HCT116 (cell line): ENCODE results near the gene PIBF1. TPM values are rescaled to one million over a fixed set of nuclear protein-coding genes. Genes with fewer than 3 reads are reported as not detected.

Experiments
- ATAC-seq: fragments of 200-7000 bp; cut with Tn5 transposase; 2 replicates; pipeline ENCODE4 v1.9.1; 2020; ENCODE audit warnings: mild to moderate bottlenecking, moderate library complexity
- BruUV-seq: library from RNA; stranded (reverse); fragments of 400-500 nt; replicated peaks from 2 replicates; lab custom pipeline; 2021; lab: Mats Ljungman, UMichigan
- CTCF ChIA-PET: fragments of 300-600 bp; sonication (Branson Sonifier 250); formaldehyde crosslinking; loops from one replicate; lab custom pipeline; 2021; ENCODE audit warnings: antibody characterized with exemption; lab: Charles Lee
- POLR2A ChIA-PET: fragments of 300-600, 350-600 bp; sonication (Branson Sonifier 250); formaldehyde crosslinking; loops from one replicate; lab custom pipeline; 2021; ENCODE audit warnings: antibody characterized with exemption; lab: Charles Lee
- RAD21 ChIA-PET, 2 experiments: fragments of 300-600 bp; sonication (Branson Sonifier 250); formaldehyde crosslinking; loops; one replicate each; lab custom pipeline; 2023; ENCODE audit warnings: low total read pairs in 2 of 2; ENCODE audit not compliant: uncharacterized antibody in 2 of 2, unreplicated experiment in 2 of 2, low non-redundant PET in 1 of 2; lab: Charles Lee
- DNase-seq: peaks from one replicate; pipeline ENCODE4 v3.0.0-alpha.2; 2010; ENCODE audit warnings: low read depth, low spot score
- H2AFZ ChIP-seq: fragments of 200-600 bp; shearing (Covaris generic), sonication (generic); 2 replicates; pipeline ENCODE4 v1.6.1; 2017; ENCODE audit warnings: low read depth, mixed run types, mixed read lengths, antibody characterized with exemption, low read length; ENCODE audit not compliant: poor library complexity, severe bottlenecking
- H3K27ac ChIP-seq: 2 replicates; pipeline ENCODE4 v1.5.1; 2012; ENCODE audit warnings: low read depth, low read length
- H3K27me3 ChIP-seq: fragments of 200-600 bp; sonication (generic); 2 replicates; pipeline ENCODE4 v1.6.1; 2016; ENCODE audit warnings: mixed run types, low read length, mixed read lengths; ENCODE audit not compliant: insufficient read depth
- H3K36me3 ChIP-seq, 2 experiments: fragments of 200-500 bp in 1 of 2; fragments of 200-600 bp in 1 of 2; sonication (Bioruptor generic) in 1 of 2; sonication (generic) in 1 of 2; 2 replicates each; pipeline versions ENCODE4 v1.5.1 to v1.6.1; 2014 to 2016; ENCODE audit warnings: low read length in 2 of 2, inconsistent platforms in 1 of 2, mixed read lengths in 1 of 2, mixed run types in 1 of 2; ENCODE audit not compliant: insufficient read depth in 2 of 2, control insufficient read depth in 1 of 2
- H3K4me1 ChIP-seq, 2 experiments: fragments of 200-600 bp in 1 of 2; sonication (generic) in 1 of 2; 2 replicates each; pipeline versions ENCODE4 v1.5.1 to v1.6.1; 2012 to 2017; ENCODE audit warnings: low read length in 2 of 2, inconsistent platforms in 1 of 2, mild to moderate bottlenecking in 1 of 2, mixed read lengths in 1 of 2, mixed run types in 1 of 2, moderate library complexity in 1 of 2; ENCODE audit not compliant: insufficient read depth in 2 of 2, control insufficient read depth in 1 of 2
- H3K4me2 ChIP-seq: fragments of 200-600 bp; sonication (generic); 2 replicates; pipeline ENCODE4 v1.6.1; 2017; ENCODE audit warnings: mixed run types, low read length, mixed read lengths
- H3K4me3 ChIP-seq, 2 experiments: fragments of 200-600 bp in 1 of 2; sonication (generic) in 1 of 2; replicated peaks in 1 of 2; 2 replicates each; pipeline ENCODE4 v1.5.1; 2011 to 2016; ENCODE audit warnings: low read length in 2 of 2, control low read depth in 1 of 2, low read depth in 1 of 2, mild to moderate bottlenecking in 1 of 2, mixed read lengths in 1 of 2, mixed run types in 1 of 2
- H3K79me2 ChIP-seq: fragments of 200-600 bp; sonication (generic); 2 replicates; pipeline ENCODE4 v1.6.1; 2017; ENCODE audit warnings: mild to moderate bottlenecking, mixed run types, low read length, moderate library complexity, mixed read lengths; ENCODE audit not compliant: insufficient read depth
- H3K9ac ChIP-seq: fragments of 200-600 bp; sonication (generic); 2 replicates; pipeline ENCODE4 v1.6.1; 2016; ENCODE audit warnings: low read length, mixed read lengths
- H3K9me2 ChIP-seq: fragments of 200-600 bp; sonication (generic), shearing (Covaris generic); 2 replicates; pipeline ENCODE4 v1.6.1; 2017; ENCODE audit warnings: mixed run types, mild to moderate bottlenecking, moderate library complexity; ENCODE audit not compliant: insufficient read depth
- H3K9me3 ChIP-seq, 2 experiments: fragments of 200-500 bp in 1 of 2; fragments of 200-600 bp in 1 of 2; sonication (Bioruptor generic) in 1 of 2; sonication (generic) in 1 of 2; 2 replicates each; pipeline ENCODE4 v1.6.1; 2014 to 2017; ENCODE audit warnings: low read length in 2 of 2, mixed read lengths in 2 of 2, inconsistent platforms in 1 of 2, low read depth in 1 of 2, mild to moderate bottlenecking in 1 of 2, mixed run types in 1 of 2, moderate library complexity in 1 of 2; ENCODE audit not compliant: control insufficient read depth in 1 of 2, insufficient read depth in 1 of 2
- H4K20me1 ChIP-seq: fragments of 200-600 bp; sonication (generic), shearing (Covaris generic); 2 replicates; pipeline ENCODE4 v1.6.1; 2017; ENCODE audit warnings: mixed run types, mild to moderate bottlenecking, moderate library complexity; ENCODE audit not compliant: insufficient read depth
- CBX3 ChIP-seq: IDR thresholded peaks from 2 replicates; pipeline ENCODE4 v1.6.1; 2012; ENCODE audit warnings: low read depth
- CEBPB ChIP-seq: IDR thresholded peaks from 2 replicates; pipeline ENCODE4 v1.6.1; 2012; ENCODE audit warnings: low read depth
- EGR1 ChIP-seq: IDR thresholded peaks from 2 replicates; pipeline ENCODE4 v1.6.1; 2012; ENCODE audit warnings: low read depth
- EZH2 ChIP-seq: fragments of 200-600 bp; sonication (generic); IDR thresholded peaks from 2 replicates; pipeline ENCODE4 v1.6.1; 2017; ENCODE audit warnings: antibody characterized with exemption, mixed run types
- EZH2phosphoT487 ChIP-seq: fragments of 200-600 bp; IDR thresholded peaks from 2 replicates; pipeline ENCODE4 v1.6.1; 2018; ENCODE audit warnings: antibody characterized with exemption, borderline replicate concordance
- FOSL1 ChIP-seq: IDR thresholded peaks from 2 replicates; pipeline ENCODE4 v1.6.1; 2012; ENCODE audit warnings: low read depth
- JUND ChIP-seq: IDR thresholded peaks from 2 replicates; pipeline ENCODE4 v1.6.1; 2012
- REST ChIP-seq: IDR thresholded peaks from 2 replicates; pipeline ENCODE4 v1.6.1; 2012; ENCODE audit warnings: low read depth
- SP1 ChIP-seq: IDR thresholded peaks from 2 replicates; pipeline ENCODE4 v1.6.1; 2012; ENCODE audit warnings: low read depth
- ZFX ChIP-seq: fragments of 450-650 bp; IDR thresholded peaks from 2 replicates; pipeline ENCODE4 v1.6.1; 2017
- ZNF274 ChIP-seq: fragments of 200-500 bp; sonication (Bioruptor generic); IDR thresholded peaks from 2 replicates; pipeline ENCODE4 v1.6.1; 2014; ENCODE audit warnings: mild to moderate bottlenecking, low read depth, low read length, inconsistent platforms
- intact Hi-C: fragments of 100-400 bp; cut with micrococcal nuclease; formaldehyde crosslinking; loops from 2 replicates; pipeline ENCODE4 v1.10.0; 2022
- total RNA-seq: library from RNA; stranded (reverse); gene quantifications from one replicate; pipeline ENCODE4 v1.2.1, GENCODE V29; 2021; ENCODE audit not compliant: unreplicated experiment

Gene PIBF1
- total RNA-seq, 1 experiment from 2014 or later = 21.1 TPM

GRCh38 chr13:73034901-73035300 is 253.0 kb downstream of the PIBF1 start:
- intact Hi-C loops = no loop called here
- no peak for ATAC-seq
- TF ChIP-seq EZH2phosphoT487 (no peak), EZH2 (no peak), CEBPB (no peak), CBX3 (no peak), JUND (no peak), SP1 (no peak), REST (no peak), EGR1 (no peak), FOSL1 (no peak), ZFX (no peak), ZNF274 (no peak)
- no peaks in the 10 kb centered on the region for H3K9me2 ChIP-seq
- no TSS peak for BruUV-seq
- ChIA-PET RAD21 (no interaction called here), POLR2A (no interaction called here), CTCF (interaction anchor here (0.9 kb wide), 1 partner anchor 195 kb away, joined by 3 read pairs; no protein-coding TSS in a partner anchor)
- no peak for DNase-seq
- H4K20me1 ChIP-seq = no peaks in the 10 kb centered on the region
- H2AFZ ChIP-seq = no peak overlapping the region
- no peak overlapping the region for H3K4me2 ChIP-seq
- H3K9me3 ChIP-seq = no peaks in the 10 kb centered on the region
- H3K4me1 ChIP-seq = peaks cover 0 to 7% of the 10 kb centered on the region in 2 experiments; a peak in 3 of 4 replicates
- no peaks in the 10 kb centered on the region for H3K27me3 ChIP-seq
- H3K9ac ChIP-seq = no peak overlapping the region
- H3K4me3 ChIP-seq = no peak overlapping the region
- H3K27ac ChIP-seq = no peak overlapping the region
- H3K36me3 ChIP-seq = no peaks in the 10 kb centered on the region
- no peaks in the 10 kb centered on the region for H3K79me2 ChIP-seq
